Measurements from ENCODE around the gene TMEM185B.
"Not testable (repeated sequence)": the region's sequence is repeated elsewhere in the genome, so short reads cannot be mapped to it uniquely, and the experiment has no call there.

TMEM185B gene

DNA sequence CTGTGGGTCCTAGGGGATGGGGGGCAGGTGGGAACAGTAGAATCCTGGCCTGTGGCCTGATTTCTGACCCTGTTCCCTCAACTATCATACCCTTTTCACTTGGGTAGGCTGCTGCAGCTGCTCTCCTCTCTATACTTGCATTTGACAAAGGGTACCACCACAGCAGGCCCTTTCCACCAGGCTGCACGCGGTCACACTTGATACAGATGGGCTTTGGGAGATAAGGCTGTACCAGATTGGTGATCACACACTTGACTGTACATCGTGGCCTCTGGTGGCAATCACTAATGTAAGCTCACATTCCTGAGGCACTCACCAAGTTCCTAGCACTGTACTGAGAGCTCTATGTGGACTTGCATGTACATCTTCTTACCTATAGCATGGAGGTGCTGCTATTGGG, 27.9 kb upstream of the TMEM185B start:
- no peak for DNase-seq (ENCODE audit: low spot score)

DNA sequence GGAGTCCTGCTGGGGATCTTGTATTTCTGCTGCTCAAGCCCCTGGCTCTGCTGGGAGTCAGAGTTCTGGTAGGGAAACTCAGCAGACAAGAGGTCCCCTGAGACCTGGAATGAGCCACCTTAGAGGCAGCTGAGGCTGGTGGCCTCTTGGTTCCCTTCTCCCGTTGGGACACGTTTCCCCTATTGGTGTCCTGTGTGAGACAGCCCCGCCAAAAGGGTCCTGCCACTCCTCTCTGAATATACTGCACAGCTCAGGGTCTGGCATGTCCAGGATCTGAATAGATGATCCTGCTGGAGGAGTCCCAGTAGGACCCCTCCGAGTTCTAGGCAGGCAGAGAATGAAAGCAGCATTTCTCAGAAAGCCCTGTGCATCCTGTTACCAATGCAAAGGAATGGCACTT, 27.4 kb upstream of the TMEM185B start:
- DNase-seq (ENCODE audit: low spot score), result no peak

DNA sequence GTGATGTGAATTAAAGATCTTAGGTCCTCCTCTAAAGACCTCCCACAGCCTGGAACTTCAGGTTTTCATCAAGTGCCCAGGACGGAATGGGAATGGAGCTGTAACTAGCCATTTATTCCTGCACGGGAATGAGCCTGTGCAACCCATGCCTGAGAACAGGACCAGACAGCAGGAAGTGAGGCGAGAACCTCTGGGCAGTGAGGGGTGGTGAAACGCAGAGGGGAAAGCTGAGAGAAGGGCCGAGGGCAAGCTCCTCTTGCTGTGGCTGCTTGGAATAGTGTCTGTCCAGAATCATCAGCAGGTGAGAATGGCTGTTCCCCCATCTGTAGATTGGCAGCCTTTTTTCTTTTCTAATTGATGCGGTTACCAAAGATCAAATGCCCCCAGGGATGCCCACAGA, 24.7 kb upstream of the TMEM185B start:
- DNase-seq (ENCODE audit: low spot score), result no peak

DNA sequence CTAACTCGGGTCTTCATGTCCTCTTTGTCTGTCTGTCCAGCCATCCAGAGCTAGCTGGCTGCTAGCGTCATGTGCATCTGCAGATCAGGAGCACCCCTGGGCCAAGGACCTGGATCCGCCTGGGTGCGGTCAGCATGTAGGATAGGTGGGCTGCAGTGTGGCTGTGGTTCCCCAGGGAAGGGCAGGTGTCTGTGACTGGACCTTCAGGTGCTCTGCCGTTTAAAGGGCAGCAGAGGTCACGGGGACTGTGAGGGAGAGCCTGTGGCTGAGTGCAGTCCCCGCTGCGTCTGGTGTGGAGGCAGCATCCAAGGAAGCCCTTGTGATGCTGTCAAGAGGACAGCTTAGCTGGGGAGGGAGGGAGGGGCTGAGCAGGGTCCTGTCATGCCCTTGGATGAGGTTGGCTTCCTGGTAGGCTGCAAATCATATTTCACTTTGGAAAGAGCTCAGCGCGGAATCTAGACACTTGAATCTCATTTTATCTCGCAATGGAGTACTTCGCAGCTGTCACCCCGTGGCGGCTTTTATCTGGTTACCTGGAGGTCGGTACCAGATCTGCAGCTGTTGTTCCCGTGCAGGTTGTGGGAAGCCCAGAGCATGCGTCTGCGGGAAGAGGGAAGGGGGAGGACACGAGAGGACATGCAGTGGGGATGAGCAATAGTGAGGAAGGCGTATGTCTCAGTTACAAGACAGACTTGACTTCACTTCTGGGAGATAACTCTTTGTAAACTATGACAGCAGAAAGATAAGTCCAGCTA, 23.5 kb upstream of the TMEM185B start:
- DNase-seq (ENCODE audit: low spot score), result no peak

DNA sequence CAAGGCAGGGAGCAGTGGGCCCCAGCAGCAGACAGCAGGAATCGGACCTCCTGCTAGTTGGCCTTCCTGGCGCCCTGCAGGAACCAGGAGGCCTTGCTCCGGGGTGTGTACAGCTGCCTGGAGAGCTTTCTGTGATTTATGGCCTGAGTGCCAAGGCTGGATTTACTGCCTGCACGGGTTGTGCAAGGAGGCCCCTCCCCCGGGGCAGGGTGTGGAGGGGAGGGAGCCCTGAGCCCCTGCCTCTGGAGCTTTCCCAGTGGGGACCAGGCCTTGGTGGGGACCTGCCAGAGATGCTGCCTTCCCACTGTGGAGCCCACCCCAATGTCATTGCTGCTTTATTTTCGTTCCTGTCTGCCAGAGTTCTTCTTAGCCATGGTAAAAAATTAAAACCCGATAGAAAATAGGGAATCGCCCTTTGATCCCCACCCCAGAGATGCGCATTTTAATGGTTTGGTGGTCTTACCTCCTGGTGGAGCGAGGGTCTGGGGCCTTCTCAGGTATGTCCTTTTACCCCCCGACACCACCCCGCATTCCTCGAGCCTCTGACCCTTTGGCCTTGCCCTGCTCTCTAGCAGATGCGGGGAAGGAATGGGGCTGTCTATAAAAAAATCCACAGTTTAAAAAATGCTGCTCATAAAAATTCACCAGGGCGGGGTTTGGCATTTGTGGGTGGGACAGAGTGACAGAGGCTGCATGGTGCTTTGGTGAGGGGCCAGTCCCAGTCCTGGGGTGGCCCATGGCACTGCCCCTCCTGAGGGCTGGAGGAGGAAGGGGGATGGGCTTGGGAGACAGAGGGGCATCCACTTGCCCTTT, 22.5 kb upstream of the TMEM185B start:
- DNase-seq (ENCODE audit: low spot score), result no peak

DNA sequence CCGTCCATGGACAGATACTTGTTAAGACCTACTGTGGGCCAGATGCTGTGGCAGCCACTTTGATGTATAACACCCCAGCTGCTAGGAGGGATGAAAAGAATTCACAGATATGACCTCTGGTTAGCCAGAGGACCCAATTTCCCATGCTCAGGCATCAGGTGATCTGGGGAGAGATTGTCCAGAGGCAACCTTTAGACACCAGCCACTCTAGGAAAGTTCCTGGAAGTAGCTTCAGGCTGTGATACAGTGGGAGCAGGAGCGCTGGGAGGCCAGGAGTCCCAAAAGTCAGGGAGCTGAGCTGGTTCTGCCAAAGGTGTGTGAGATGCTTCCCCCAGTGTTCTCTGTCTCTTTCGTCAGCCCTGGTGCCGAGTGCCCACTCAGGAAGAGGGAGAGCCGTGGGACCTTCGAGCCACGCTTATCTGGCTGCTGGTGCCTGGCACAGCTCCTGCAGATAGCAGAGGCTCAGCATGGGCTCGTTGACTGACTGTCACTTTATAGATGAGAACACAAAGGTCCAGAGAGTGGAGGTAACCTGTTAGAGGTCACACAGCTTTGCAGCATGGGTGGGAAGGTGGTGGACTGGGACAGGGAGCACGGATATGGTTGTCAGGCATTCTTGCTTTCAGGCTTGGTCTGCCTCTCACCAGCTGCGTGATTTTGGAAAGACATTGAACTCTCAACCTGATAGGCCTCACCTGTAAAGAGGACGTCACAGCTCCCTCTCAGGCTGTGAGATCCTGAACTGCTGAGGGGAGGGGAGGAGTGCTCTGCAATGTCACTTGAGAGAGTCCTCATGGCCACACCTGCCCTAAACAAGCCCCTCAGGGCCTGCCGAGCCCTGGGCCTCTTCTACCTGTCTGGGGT, 21.7 kb upstream of the TMEM185B start:
- DNase-seq (ENCODE audit: low spot score), result no peak

DNA sequence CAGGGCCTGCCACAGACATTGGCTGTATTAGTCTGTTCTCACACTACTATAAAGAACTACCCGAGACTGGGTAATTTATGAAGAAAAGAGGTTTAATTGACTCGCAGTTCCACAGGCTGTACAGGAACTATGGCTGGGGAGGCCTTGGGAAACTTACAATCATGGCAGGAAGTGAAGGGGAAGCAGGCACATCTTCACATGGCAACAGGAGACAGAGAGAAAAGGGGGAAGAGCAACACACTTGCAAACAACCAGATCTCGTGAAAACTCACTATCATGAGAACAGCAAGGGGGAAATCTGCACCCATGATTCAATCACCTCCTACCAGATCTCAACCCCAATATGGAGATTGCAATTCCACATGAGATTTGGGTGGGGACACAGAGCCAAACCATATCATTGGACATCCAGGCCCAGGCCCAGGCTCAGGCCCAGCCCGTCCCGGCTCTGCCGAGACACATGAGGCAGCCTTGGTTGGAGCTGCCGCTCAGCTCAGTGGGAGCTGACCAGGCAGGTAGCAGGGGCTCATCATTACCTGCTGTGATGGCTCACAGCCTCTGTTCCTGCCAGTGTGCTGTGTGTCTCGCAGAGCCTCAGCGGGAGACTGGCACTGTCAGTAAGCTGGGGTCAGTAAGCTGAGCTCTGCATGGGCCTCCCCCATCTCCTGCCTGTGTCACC, 20.8 kb upstream of the TMEM185B start:
- no peak for DNase-seq (ENCODE audit: low spot score)

DNA sequence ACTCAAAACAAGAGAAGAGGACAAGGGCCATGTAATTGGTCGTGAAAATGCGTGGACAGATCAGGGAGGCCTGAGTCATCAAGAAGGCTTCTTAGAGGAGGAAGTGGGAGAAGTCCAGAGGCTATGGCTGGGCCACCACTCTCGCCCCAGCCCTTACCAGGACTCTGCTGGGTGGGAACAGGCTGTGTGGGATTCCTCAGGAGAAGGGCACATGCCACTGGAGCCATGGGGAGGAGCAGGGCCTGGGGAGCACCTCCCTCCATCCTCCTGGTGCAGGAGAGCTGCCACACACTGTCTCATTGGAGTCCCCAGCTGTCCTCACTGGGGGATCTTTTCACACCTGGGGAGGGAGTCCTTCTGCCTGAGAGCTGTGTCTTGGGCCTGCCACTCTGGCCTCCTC, 20.0 kb upstream of the TMEM185B start:
- DNase-seq (ENCODE audit: low spot score), result no peak

DNA sequence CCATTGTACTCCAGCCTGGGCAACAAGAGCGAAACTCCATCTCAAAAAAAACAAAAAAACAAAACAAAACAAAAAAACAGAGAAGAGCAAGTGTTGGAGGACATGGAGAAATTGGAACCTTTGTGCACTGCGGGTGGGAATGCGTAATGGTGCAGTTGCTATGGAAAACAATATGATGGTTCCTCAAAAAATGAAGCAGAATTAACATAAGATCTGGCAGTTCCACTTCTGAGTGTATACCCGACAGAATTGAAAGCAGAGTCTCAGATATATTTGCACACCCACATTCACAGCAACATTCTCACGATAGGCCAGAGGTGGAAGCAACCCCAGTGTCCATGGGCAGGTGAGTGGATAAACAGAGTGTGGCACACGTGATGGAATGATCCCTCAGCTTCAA, 18.5 kb upstream of the TMEM185B start:
- DNase-seq (ENCODE audit: low spot score), result no peak

DNA sequence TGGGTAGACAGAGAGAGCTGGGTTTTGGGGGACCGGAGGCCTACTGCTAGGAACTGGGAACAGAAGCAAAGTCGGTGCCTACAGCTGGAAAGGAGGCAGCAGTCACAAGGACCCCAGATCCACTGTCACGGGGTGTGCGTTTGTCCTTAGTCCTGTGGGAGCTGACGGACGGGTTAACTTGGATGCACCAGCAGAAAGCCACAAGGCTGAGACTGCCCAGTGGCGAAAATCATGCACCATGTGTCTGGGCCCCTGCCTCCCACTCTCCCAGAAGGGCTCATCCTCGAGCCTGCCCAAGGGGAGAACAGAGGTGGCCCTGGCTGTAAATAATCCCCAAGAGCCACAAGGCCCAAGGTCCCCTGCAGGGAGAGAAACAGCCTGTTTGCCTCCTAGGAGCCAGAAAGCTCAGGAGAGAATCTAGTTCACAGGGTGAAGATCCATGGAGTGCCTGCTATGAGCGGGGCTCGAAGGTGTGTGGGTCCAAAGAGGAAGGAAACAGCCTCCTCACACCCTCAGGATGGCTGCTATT, 17.8 kb upstream of the TMEM185B start:
- no peak for DNase-seq (ENCODE audit: low spot score)

DNA sequence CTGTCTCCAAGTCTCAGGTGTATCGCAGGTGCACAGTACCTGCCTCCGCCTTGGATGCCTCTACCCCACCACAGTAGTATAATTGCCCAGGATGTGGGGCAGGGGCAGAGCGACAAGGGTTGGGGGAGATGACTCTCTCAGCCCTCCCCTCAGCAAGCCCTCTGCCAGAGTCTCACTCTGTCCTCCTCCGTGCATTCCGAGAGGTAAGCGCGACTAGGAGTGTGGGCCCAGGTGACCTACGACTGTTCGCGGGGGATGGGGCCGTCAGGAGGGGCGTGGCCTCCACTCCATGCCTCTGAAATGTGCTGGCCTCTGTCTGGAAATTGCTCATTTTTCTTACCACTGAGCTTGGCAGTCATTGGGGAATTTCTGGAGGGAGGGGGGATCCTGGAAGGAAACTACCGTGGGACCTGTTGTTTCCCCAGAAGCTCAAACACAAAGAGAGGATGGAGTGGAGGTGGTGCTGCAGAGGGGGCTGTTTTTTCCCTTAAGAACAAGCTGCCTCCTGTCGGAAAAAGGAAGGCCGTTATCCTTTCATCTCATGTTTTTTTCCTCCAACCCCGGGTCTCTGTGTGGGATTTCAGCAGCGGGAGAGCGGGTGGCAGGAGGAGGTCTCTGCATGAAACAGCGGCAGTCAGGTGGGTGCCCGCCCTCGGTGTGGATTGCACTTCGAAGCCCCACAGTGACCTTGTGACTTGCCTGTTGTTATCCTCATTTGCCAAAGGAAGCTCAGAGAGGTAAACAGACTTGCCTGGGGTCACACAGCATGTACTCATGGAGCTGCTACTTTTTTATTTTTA, 16.5 kb upstream of the TMEM185B start:
- DNase-seq (ENCODE audit: low spot score), result peak; percentile 95

DNA sequence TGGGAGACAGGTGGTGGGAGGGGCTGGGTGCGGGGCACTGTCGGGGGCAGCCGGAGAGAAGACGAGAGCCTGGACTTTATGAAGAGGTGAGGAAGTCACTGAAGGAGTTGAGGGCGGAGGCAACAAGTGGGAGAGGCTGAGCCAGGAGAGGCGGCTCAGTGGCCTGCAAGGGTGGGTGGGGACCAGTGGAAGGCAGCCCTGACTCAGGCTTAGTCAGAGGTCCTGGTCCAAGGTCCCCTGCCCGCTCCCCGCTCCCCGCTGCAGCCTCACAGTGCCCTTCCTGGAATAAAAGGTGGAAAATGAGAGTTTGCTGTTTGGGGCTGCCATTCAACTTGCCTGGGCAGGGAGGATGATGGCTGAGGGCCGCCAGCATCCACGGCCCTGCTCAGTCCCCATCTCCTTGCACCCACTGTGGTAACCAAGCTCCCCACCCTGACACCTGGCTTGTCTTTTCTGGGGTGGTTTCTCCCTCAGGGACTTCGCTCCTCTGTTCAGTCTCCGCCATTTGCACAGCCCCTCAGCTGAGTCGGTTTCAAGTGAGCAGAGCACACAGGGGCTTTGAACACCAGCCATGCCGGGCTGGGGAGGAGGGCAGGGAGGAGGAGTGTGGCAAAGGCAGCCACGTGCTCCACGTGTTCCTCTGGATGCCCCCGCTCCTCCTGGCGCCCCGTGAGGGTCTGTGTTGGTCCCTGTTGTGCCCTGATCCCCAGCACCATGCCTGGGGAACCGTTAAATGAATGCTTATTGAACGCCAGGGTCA, 15.7 kb upstream of the TMEM185B start:
- peak; percentile 90 for DNase-seq (ENCODE audit: low spot score)

DNA sequence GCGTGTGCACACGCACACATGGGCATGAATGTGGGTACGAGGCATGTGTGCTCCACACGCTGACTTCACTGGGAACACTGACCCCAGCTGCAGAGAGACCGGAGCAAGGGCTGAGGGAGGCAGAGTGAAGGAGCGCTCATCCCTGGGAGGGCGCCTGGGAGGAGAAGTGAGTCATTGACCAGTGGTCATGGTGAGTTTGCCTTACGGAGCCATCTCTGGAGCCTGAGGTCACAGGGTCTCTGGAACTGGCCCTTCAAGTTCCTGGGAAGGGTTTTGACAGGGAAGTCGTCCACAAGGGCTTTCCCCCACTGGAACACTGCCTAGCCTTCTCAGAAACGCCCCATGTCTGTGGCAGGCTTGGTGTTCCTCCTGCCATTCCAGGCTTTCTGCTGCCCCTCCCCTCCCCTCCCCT, 14.3 kb upstream of the TMEM185B start:
- peak; percentile 91 for DNase-seq (ENCODE audit: low spot score)

DNA sequence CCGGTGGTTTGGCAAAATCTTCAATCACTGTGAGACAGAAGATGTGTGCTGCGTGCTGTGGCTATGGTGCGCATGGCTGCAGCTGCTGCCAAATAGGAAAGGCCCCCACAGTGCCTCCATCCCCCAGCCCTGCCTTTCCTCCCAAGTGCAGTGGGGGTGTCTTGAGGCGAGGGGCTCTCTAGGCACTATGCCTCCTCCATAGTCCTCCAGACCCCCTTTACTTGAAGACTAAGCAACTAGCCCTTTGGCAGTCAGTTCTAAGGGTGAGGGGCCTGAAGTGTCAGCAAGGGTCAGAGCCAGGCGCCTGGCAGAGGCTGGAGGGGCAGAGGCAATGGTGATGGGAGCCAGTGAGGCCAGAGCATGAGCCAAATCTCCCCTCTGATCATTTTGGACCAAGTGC, 13.6 kb upstream of the TMEM185B start:
- DNase-seq (ENCODE audit: low spot score), result no peak

DNA sequence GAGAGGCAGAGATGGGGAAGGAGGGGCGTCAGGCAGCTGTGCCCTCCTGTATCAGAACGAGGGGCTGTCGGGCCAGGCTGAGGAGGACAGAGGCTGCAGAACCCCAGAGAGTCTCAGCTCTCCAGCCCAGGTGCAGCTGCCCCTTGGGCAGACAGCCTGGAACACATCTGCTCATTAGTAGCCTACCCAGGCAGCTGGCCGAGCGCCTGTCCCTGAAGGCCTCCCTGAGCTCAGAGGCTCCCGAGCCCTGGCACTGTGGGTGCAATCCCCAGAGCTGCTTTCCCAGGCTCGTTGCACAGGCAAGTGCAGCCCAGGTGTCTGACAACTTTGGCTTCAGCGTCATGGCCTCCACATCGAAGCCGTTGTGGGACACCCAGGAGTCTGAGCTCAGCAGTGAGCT, 13.1 kb upstream of the TMEM185B start:
- DNase-seq (ENCODE audit: low spot score), result no peak

DNA sequence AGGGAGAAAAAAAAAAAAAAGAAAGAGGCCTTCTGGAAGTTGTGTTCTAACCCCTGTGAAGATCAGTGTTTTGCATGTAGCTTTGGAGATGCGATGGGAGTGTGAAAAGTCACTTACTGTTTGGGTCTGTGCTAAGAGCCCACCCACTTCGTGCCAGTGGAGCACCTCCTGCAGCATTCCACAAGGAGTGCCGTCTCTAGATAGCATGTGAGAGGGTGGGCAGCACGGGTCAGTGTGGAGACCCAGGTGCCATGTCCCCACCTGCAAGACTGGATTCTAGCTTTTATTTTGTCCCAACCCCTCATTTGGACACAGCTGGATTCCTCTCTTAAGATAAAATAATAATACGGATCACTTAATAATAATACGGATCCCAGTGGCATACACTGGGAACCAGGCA, 12.5 kb upstream of the TMEM185B start:
- DNase-seq (ENCODE audit: low spot score), result no peak

DNA sequence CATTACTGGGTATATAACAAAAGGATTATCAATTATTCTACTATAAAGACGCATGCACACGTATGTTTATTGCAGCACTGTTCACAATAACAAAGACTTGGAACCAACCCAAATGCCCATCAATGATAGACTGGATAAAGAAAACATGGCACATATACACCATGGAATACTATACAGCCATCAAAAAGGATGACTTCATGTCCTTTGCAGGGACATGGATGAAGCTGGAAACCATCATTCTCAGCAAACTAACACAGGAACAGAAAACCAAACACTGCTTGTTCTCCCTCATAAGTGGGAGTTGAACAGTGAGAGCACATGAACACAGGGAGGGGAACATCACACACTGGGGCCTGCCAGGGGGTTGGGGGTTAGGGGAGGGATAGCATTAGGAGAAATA, 12.0 kb upstream of the TMEM185B start:
- DNase-seq (ENCODE audit: low spot score), result not testable (repeated sequence)

DNA sequence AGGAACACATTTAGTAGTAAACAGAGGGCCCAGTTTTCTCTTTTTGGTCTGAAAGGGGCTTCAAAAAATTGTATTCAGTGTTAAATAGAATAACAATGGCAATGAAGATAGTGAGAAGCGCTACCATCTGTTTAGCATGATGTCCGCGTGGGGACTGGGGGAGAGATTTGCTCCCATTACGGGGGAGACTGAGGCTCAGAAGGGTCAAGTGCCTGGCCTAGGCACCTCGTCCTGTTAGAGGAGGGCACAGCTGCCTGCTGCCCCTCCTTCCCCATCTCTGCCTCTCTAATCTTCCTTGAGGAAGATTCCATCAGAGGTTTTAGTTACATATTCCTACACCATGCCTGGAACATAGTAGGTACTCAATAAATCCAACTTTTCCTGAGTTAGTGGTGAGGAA, 10.1 kb upstream of the TMEM185B start:
- DNase-seq (ENCODE audit: low spot score), result no peak

DNA sequence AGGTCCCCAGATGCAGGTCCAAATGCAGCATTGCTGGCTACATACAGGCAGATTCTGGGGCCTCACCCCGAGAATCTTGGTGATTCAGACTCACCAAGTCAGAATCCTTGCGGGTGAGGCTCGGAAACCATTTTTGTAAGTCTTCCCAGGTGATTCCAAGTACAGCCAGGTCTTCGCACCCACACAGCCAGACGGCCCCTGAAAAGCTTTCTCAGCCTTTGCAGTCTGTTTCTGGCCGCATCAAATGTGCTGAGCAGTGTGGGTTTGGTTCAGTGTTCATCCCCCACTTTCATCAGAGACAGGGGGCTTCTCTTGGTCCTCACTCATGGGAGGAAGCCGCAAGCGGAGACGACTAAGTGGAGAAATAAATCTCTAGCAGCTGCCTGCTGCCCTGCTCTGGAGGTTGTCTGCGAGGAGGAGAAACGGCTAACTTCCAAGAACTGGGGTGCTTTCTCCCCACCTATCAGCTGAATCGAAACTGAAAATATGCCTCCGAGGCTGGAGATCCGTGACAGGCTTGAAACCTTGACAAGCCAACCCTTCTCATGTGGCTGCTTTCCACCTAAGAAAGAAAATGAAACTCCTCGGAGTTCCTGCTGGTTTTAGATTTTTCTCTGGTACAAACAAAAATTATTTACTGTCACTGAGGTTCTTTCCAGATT, 8.9 kb upstream of the TMEM185B start:
- peak; percentile 56 for DNase-seq (ENCODE audit: low spot score)

DNA sequence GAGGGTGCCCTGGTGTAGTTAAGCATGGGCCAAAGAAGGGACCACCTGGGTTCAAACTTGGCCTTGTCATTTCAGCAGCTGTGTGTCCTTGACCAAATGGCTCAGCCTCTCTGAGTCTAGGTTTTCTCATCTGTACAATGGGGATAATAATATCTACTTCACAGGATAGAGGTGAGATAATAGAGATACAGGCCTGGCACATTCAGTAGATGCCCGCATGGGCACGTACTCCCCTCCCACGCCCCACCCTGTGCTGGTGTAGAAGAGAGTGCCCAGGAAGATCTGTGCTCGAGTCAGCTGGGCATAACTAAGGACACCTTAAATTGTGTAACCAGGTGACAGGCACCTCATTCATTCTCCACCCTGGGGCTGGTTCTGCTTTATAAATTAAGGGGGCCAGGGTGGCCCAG, 8.4 kb upstream of the TMEM185B start:
- DNase-seq (ENCODE audit: low spot score), result no peak

All from AG08395 (cell line).